Esophagus squamous epithelium (tissue), 4 donors: Measurements from ENCODE around the gene MAPK12.

ENCODE experiments used
- CTCF ChIP-seq, 6 experiments: fragments of 450-650 bp in 4 of 6; fragments of 200-600 bp in 2 of 6; sonication (generic) in 2 of 6; IDR thresholded peaks; one replicate each; pipeline ENCODE4 v1.5.1; 2016 to 2019; ENCODE audit warnings: antibody characterized with exemption in 6 of 6, mild to moderate bottlenecking in 4 of 6, moderate library complexity in 4 of 6
- POLR2A ChIP-seq, 4 donors: fragments of 450-650 bp; IDR thresholded peaks; one replicate each; pipeline ENCODE4 v1.6.1; 2017; ENCODE audit warnings: antibody characterized with exemption in 4 of 4, mild to moderate bottlenecking in 4 of 4, moderate library complexity in 3 of 4

GRCh38 chr22:50249341-50250248 lies 11.9 kb downstream of the MAPK12 start:
- TF ChIP-seq CTCF (IDR thresholded peaks at IDR 0.05) (no peak), POLR2A (IDR thresholded peaks at IDR 0.05) (no peak)
